Uterus (tissue), 2 donors: ENCODE results near the gene GSE1.

Experiments
- POLR2A ChIP-seq, 2 donors: fragments of 450-650 bp; IDR thresholded peaks; one replicate each; pipeline ENCODE4 v1.6.1; 2016; ENCODE audit warnings: antibody characterized with exemption in 2 of 2, mild to moderate bottlenecking in 1 of 2, moderate library complexity in 1 of 2
- TF ChIP-seq, protein P1 (sequence below), 4 experiments: fragments of 200-600 bp in 2 of 4; fragments of 450-650 bp in 2 of 4; sonication (generic) in 2 of 4; IDR thresholded peaks; one replicate each; pipeline ENCODE4 v1.5.1; 2016 to 2019; ENCODE audit warnings: antibody characterized with exemption in 4 of 4, mild to moderate bottlenecking in 2 of 4, moderate library complexity in 1 of 4

GRCh38 chr16:85584267-85584666, 28.9 kb upstream of the GSE1 start:
- TF ChIP-seq, protein P1, sequence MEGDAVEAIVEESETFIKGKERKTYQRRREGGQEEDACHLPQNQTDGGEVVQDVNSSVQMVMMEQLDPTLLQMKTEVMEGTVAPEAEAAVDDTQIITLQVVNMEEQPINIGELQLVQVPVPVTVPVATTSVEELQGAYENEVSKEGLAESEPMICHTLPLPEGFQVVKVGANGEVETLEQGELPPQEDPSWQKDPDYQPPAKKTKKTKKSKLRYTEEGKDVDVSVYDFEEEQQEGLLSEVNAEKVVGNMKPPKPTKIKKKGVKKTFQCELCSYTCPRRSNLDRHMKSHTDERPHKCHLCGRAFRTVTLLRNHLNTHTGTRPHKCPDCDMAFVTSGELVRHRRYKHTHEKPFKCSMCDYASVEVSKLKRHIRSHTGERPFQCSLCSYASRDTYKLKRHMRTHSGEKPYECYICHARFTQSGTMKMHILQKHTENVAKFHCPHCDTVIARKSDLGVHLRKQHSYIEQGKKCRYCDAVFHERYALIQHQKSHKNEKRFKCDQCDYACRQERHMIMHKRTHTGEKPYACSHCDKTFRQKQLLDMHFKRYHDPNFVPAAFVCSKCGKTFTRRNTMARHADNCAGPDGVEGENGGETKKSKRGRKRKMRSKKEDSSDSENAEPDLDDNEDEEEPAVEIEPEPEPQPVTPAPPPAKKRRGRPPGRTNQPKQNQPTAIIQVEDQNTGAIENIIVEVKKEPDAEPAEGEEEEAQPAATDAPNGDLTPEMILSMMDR (IDR thresholded peaks at IDR 0.05), result no peak
- TF ChIP-seq POLR2A (IDR thresholded peaks at IDR 0.05), result no peak
